GM12891 (cell line): ENCODE measurements around the gene POU2F2.

Experiments used
- DNase-seq: peaks from one replicate; pipeline ENCODE4 v3.0.0; 2011; ENCODE audit warnings: low spot score; ENCODE audit not compliant: insufficient read length
- FAIRE-seq: peaks from 2 replicates; lab custom pipeline; 2011; peaks lifted over from hg19 to GRCh38; lab: Jason Lieb, UNC
- PAX5 ChIP-seq: IDR thresholded peaks from 2 replicates; pipeline ENCODE4 v1.6.1; 2011; ENCODE audit warnings: low read length, moderate library complexity, mild to moderate bottlenecking; ENCODE audit not compliant: insufficient read depth, severe bottlenecking
- POLR2A ChIP-seq: IDR thresholded peaks from 2 replicates; pipeline ENCODE4 v1.6.1; 2011; ENCODE audit warnings: low read depth, low read length, control low read depth
- POLR2AphosphoS5 ChIP-seq: IDR thresholded peaks from 2 replicates; pipeline ENCODE4 v1.6.1; 2011; ENCODE audit warnings: low read depth, low read length, control low read depth
- SPI1 ChIP-seq: IDR thresholded peaks from 2 replicates; pipeline ENCODE4 v1.6.1; 2011; ENCODE audit warnings: low read depth, low read length, control low read depth
- TAF1 ChIP-seq: IDR thresholded peaks from 2 replicates; pipeline ENCODE4 v1.6.1; 2011; ENCODE audit warnings: low read depth, low read length, control low read depth

Gene POU2F2

DNA sequence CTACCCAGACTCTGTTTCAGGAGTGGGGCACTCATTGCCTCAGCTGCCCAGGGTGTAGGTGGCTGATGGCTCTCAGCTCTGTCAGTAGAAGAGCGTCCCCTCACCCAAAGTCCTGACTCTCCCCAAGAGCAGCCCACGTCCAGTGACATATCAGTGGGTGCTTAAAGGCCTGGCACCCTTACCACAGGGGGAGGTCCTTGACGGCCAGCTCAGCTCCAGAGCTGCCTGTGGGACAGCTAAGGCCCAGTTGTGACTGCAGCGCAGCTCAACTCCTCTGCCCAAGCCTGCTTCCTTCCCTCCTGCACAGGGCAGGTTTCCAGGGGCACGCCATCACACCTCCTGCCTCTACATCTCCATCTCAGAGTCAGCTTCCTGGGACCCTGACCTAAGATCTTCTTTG lies 94.6 kb downstream of the POU2F2 start:
- FAIRE-seq = no peak
- no peak for TF ChIP-seq POLR2AphosphoS5
- TF ChIP-seq PAX5 = no peak
- TF ChIP-seq SPI1 = no peak
- no peak for TF ChIP-seq POLR2A
- TF ChIP-seq TAF1 = no peak

More for the DNA sequence above, 94.6 kb downstream of the POU2F2 start:
- no peak for DNase-seq
